ENCODE results near the gene ZNF428. TPM values are rescaled to one million over a fixed set of nuclear protein-coding genes. Genes with fewer than 3 reads are reported as not detected.

Gene ZNF428
- total and polyA plus RNA-seq, 7 donors, result 12.4 to 39.0 (median 27.9) TPM

DNA sequence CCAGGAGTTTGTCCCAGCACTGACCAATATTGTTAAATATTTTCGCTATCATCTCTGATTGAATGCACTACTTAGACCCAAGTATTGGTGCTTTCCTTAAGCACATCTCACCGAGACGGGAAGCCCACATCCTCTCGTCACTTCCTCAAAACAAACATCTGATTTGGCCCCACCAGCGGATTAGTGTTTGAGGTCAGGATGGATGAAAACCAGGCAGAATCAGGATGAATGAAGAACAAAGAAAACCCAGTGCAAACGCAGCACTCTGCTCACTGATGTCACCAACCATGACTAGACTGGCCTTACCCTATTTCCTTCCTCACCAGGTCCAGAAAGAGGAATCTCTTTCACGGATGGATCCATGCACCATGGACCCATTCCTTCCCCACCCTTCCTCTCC is 44.6 kb upstream of the ZNF428 start:
- H3K36me3 ChIP-seq (ENCODE audit: insufficient read depth in 1 of 2, low read depth in 1 of 2), result no peaks in the 10 kb centered on the region
- no peaks in the 10 kb centered on the region for H3K9me3 ChIP-seq
- TF ChIP-seq, protein P1, sequence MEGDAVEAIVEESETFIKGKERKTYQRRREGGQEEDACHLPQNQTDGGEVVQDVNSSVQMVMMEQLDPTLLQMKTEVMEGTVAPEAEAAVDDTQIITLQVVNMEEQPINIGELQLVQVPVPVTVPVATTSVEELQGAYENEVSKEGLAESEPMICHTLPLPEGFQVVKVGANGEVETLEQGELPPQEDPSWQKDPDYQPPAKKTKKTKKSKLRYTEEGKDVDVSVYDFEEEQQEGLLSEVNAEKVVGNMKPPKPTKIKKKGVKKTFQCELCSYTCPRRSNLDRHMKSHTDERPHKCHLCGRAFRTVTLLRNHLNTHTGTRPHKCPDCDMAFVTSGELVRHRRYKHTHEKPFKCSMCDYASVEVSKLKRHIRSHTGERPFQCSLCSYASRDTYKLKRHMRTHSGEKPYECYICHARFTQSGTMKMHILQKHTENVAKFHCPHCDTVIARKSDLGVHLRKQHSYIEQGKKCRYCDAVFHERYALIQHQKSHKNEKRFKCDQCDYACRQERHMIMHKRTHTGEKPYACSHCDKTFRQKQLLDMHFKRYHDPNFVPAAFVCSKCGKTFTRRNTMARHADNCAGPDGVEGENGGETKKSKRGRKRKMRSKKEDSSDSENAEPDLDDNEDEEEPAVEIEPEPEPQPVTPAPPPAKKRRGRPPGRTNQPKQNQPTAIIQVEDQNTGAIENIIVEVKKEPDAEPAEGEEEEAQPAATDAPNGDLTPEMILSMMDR (IDR thresholded peaks at IDR 0.05), result no peak
- no peak overlapping the region for H3K27ac ChIP-seq
- H3K4me1 ChIP-seq, result no peaks in the 10 kb centered on the region
- DNase-seq (no peak), ATAC-seq (no peak)
- 60 to 65% (median 65%) methylated on average over 7 of the region's 7 CpGs for WGBS, 3 donors
- peaks cover 0 to 27% (median 0%) of the 10 kb centered on the region in 3 donors for H3K27me3 ChIP-seq (ENCODE audit: insufficient read depth in 3 of 3, low read length in 2 of 3)
- H3K4me3 ChIP-seq, result no peak overlapping the region
- intact Hi-C loops (cut with DNase I), result no loop called here

DNA sequence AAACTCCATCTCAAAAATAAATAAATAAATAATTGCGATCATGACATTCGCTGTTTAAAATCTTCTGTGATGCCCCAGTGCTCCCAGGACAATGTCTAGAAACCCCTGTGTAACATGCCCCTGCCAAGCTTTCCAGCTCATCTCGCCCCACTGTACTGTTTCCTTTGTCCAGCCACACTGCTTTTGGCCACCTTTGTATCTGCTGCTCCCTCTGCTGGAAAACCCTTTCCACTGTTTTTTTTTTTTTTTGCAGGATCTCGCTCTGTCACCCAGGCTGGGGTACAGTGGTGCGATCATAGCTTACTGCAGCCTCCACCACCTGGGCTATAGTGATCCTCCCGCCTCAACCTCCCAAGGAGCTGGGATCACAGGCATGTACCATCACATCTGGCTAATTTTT is 43.1 kb upstream of the ZNF428 start:
- WGBS, 3 donors, result 92 to 93% (median 92%) methylated on average over 6 of the region's 6 CpGs
- Histone ChIP-seq H3K27me3 (ENCODE audit: insufficient read depth in 3 of 3, low read length in 2 of 3) (peaks cover 0 to 16% (median 0%) of the 10 kb centered on the region in 3 donors), H3K4me1 (no peaks in the 10 kb centered on the region), H3K4me3 (no peak overlapping the region), H3K27ac (no peak overlapping the region), H3K9me3 (peaks cover 6% of the 10 kb centered on the region), H3K36me3 (ENCODE audit: insufficient read depth in 1 of 2, low read depth in 1 of 2) (no peaks in the 10 kb centered on the region)
- no peak for DNase-seq
- ATAC-seq, result no peak
- intact Hi-C loops (cut with DNase I), result no loop called here
- TF ChIP-seq, protein P1 (IDR thresholded peaks at IDR 0.05), result no peak

DNA sequence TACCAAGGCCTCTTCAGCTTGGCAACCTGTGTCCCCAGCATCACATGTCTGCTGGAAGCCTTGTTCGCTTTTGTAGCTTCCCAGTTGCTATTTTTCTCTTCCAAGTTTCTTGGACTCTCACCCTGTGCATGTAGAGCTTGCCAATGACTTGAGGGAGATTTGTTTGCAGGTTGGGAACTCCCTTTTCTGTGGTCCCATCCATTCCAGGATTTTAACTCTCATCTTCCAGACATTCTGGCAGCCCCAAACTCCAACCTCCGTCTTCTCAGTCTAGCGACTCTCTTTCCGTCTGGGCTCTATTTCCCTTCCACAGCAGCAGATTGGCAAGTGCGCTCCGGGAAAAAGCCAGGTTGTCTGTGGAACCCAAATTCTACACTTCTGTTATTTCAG is 41.5 kb upstream of the ZNF428 start:
- no peak overlapping the region for H3K27ac ChIP-seq
- intact Hi-C loops (cut with DNase I), result no loop called here
- H3K4me3 ChIP-seq, result no peak overlapping the region
- peaks cover 0 to 3% (median 0%) of the 10 kb centered on the region in 3 donors for H3K27me3 ChIP-seq (ENCODE audit: insufficient read depth in 3 of 3, low read length in 2 of 3)
- H3K36me3 ChIP-seq (ENCODE audit: insufficient read depth in 1 of 2, low read depth in 1 of 2), result no peaks in the 10 kb centered on the region
- no peaks in the 10 kb centered on the region for H3K4me1 ChIP-seq
- TF ChIP-seq, protein P1 (IDR thresholded peaks at IDR 0.05), result no peak
- DNase-seq, result no peak
- WGBS, 3 donors, result 86 to 93% (median 88%) methylated on average over 6 of the region's 6 CpGs
- no peak for ATAC-seq
- H3K9me3 ChIP-seq, result peaks cover 6% of the 10 kb centered on the region

DNA sequence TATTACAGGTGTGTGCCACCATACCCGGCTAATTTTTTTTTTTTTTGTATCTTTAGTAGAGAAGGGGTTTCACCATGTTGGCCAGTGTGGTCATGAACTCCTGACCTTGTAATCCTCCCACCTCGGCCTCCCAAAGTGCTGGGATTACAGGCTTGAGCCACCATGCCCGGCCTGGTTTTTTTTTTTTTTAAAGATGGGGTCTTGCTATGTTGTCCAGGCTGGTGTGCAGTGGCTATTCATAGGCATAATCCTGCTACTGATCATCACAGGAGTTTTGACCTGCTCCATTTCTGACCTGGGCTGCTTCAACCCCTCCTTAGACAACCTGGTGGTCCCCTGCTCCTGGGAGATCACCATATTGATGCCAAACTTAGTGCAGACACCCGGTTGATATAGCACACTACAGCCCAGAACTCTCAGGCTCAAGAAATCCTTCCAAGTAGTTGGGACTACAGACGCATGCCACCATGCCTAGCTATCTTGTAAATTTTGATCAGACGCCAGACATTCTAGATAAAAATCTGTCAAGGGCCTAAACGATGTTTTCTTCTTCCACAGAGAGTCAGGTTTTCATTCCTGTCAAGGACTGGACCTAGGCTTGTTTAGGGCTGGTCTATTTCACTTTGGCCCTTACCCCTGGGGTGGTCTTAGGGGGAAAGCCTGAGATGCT is 41.0 kb upstream of the ZNF428 start:
- no peaks in the 10 kb centered on the region for H3K36me3 ChIP-seq (ENCODE audit: insufficient read depth in 1 of 2, low read depth in 1 of 2)
- H3K27me3 ChIP-seq (ENCODE audit: insufficient read depth in 3 of 3, low read length in 2 of 3), result no peaks in the 10 kb centered on the region
- H3K4me3 ChIP-seq, result no peak overlapping the region
- no peaks in the 10 kb centered on the region for H3K4me1 ChIP-seq
- TF ChIP-seq, protein P1 (IDR thresholded peaks at IDR 0.05), result no peak
- DNase-seq, result no peak
- H3K9me3 ChIP-seq, result peaks cover 6% of the 10 kb centered on the region
- WGBS, 3 donors, result 82 to 94% (median 92%) methylated on average over 7 of the region's 7 CpGs
- H3K27ac ChIP-seq, result no peak overlapping the region
- intact Hi-C loops (cut with DNase I), result no loop called here
- no peak for ATAC-seq

DNA sequence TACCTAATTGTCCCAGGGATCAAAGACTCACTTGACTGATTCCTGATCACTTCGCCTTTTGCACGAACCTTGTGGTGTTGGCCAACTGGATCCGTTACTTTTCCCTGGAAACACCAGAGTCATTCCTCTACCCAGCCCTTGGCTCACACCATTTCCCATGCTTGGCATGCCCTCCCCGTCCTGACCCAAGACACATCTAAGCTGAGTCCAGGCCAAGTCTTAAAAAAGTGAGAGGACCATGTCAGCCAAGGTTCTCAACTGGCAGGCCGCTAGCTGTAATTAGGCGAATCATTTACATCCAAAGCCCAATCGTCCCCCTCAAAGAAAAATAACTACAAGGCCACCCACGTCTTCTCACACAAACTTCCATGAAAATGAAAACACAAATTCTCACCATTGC is 39.1 kb upstream of the ZNF428 start:
- no peak overlapping the region for H3K4me3 ChIP-seq
- H3K4me1 ChIP-seq, result no peaks in the 10 kb centered on the region
- intact Hi-C loops (cut with DNase I), result loop anchor here (10.0 kb wide), 1 partner anchor 214 kb away; no protein-coding TSS in a partner anchor
- no peaks in the 10 kb centered on the region for H3K27me3 ChIP-seq (ENCODE audit: insufficient read depth in 3 of 3, low read length in 2 of 3)
- DNase-seq, result no peak
- WGBS, 3 donors, result 85 to 90% (median 87%) methylated on average over 8 of the region's 8 CpGs
- H3K9me3 ChIP-seq, result peaks cover 6% of the 10 kb centered on the region
- no peak for ATAC-seq
- no peak overlapping the region for H3K27ac ChIP-seq
- no peaks in the 10 kb centered on the region for H3K36me3 ChIP-seq (ENCODE audit: insufficient read depth in 1 of 2, low read depth in 1 of 2)
- TF ChIP-seq, protein P1 (IDR thresholded peaks at IDR 0.05), result no peak

Data from psoas muscle (tissue), 8 donors.